ENCODE measurements around the gene SYTL3. TPM values are rescaled to one million over a fixed set of nuclear protein-coding genes. Genes with fewer than 3 reads are reported as not detected.
A peak's percentile ranks its signal among the peaks of the same experiment; 100 is the strongest.

Gene SYTL3
- total RNA-seq, 1 donor from 2014 or later = 2.8 TPM

DNA sequence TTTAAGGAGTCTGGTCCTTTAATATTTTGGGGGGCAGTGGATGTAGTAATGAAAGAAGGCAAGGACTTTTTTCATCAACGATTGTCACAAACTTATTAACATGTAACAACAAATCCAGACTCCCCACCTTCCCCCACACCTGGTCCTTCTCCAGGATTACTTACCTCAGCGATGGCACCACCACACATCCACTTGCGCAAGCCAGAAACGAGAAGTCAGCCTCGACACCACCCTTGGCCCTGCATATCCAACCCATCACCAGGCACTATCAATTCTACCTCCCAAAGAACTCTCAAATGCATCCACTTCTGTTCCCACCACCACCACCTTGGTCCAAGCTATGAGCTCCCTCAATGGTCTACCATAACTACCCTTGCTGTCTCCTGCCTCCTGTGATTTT lies 162.8 kb downstream of the SYTL3 start:
- Mint-ChIP-seq H3K36me3 (ENCODE audit: unreplicated experiment) (peaks cover 6% of the 10 kb centered on the region), H3K4me1 (ENCODE audit: low read depth, unreplicated experiment) (peaks cover 76% of the 10 kb centered on the region), H3K9me3 (ENCODE audit: unreplicated experiment) (peaks cover 14% of the 10 kb centered on the region), H3K27me3 (ENCODE audit: unreplicated experiment) (peaks cover 9% of the 10 kb centered on the region), H3K4me3 (ENCODE audit: unreplicated experiment) (peak overlapping the region; percentile 97), H3K27ac (ENCODE audit: unreplicated experiment) (peak overlapping the region; percentile 53)
- no peak for DNase-seq
- TF ChIP-seq, protein P1, sequence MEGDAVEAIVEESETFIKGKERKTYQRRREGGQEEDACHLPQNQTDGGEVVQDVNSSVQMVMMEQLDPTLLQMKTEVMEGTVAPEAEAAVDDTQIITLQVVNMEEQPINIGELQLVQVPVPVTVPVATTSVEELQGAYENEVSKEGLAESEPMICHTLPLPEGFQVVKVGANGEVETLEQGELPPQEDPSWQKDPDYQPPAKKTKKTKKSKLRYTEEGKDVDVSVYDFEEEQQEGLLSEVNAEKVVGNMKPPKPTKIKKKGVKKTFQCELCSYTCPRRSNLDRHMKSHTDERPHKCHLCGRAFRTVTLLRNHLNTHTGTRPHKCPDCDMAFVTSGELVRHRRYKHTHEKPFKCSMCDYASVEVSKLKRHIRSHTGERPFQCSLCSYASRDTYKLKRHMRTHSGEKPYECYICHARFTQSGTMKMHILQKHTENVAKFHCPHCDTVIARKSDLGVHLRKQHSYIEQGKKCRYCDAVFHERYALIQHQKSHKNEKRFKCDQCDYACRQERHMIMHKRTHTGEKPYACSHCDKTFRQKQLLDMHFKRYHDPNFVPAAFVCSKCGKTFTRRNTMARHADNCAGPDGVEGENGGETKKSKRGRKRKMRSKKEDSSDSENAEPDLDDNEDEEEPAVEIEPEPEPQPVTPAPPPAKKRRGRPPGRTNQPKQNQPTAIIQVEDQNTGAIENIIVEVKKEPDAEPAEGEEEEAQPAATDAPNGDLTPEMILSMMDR (IDR thresholded peaks at IDR 0.05; ENCODE audit: partially characterized antibody, unreplicated experiment) = no peak

DNA sequence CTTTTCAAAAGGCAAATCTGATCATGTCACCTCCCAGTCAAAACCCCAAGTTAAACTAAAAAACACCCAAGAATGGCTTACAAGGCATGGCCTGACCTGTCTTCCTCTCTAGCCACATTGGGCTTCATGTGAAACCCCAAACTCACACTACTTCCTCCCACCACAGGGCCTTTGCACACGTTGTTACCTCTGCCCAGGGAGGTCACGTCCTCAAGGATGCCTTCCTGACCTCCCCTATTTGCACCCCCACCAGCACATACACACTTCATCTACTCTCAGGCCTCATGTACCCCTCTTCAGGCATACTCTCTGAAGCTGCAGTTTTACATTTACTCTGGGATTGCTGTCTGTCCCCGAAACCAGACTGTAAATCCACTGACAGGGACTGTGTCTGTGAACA lies 163.2 kb downstream of the SYTL3 start:
- H3K4me1 Mint-ChIP-seq (ENCODE audit: low read depth, unreplicated experiment) = peaks cover 75% of the 10 kb centered on the region
- peaks cover 10% of the 10 kb centered on the region for H3K27me3 Mint-ChIP-seq (ENCODE audit: unreplicated experiment)
- peaks cover 18% of the 10 kb centered on the region for H3K9me3 Mint-ChIP-seq (ENCODE audit: unreplicated experiment)
- H3K27ac Mint-ChIP-seq (ENCODE audit: unreplicated experiment) = peak overlapping the region; percentile 53
- H3K36me3 Mint-ChIP-seq (ENCODE audit: unreplicated experiment) = peaks cover 10% of the 10 kb centered on the region
- TF ChIP-seq, protein P1 (IDR thresholded peaks at IDR 0.05; ENCODE audit: partially characterized antibody, unreplicated experiment) = no peak
- DNase-seq = no peak
- H3K4me3 Mint-ChIP-seq (ENCODE audit: unreplicated experiment) = peak overlapping the region; percentile 97

Small RNA genes lying within 50 kb of the gene (microRNA-seq; reads per million reads assigned to microRNA genes)
- gene MIR3918 (ENCODE audit: unreplicated experiment) = 2.2 reads per million, percentile 14 among the genes with 10 or more reads in this experiment
- gene MIR7161 (ENCODE audit: unreplicated experiment) = not detected

Other genes starting within 250 kb of the SYTL3 start
- gene TMEM181, start 90.0 kb upstream of the SYTL3 start, total RNA-seq (ENCODE audit: unreplicated experiment) = 44.3 TPM
- 261 TPM for gene DYNLT1, start 5.3 kb upstream of the SYTL3 start, total RNA-seq (ENCODE audit: unreplicated experiment)
- gene EZR, start 169.3 kb downstream of the SYTL3 start, total RNA-seq (ENCODE audit: unreplicated experiment) = 272 TPM